ENCODE measurements around the gene FAF1.

DNA sequence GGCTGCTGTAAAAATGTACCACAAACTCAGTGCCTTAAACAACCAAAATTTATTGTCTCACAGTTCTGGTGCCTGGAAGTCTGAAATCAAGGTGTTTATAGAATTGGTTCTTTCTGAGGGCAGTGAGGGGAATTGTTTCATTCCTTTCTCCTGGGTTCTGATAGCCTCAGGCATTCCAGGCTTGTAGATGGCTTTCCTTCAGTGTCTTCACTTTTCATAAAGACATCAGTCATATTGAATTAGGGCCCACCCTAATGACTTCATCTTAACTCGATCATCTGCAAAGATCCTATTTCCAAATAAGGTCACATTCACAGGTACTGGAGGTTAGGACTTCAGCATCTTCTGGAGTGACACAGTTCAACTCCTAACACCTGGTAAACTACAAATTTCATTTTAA lies 25.0 kb upstream of the FAF1 start:
- TF ChIP-seq, protein P1, sequence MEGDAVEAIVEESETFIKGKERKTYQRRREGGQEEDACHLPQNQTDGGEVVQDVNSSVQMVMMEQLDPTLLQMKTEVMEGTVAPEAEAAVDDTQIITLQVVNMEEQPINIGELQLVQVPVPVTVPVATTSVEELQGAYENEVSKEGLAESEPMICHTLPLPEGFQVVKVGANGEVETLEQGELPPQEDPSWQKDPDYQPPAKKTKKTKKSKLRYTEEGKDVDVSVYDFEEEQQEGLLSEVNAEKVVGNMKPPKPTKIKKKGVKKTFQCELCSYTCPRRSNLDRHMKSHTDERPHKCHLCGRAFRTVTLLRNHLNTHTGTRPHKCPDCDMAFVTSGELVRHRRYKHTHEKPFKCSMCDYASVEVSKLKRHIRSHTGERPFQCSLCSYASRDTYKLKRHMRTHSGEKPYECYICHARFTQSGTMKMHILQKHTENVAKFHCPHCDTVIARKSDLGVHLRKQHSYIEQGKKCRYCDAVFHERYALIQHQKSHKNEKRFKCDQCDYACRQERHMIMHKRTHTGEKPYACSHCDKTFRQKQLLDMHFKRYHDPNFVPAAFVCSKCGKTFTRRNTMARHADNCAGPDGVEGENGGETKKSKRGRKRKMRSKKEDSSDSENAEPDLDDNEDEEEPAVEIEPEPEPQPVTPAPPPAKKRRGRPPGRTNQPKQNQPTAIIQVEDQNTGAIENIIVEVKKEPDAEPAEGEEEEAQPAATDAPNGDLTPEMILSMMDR (IDR thresholded peaks at IDR 0.05), result no peak
- no peak for TF ChIP-seq POLR2A (IDR thresholded peaks at IDR 0.05)

All from lower leg skin (tissue), 3 donors.